GM19455 (cell line): ENCODE results near the gene ZNF454.

Experiments used
- ATAC-seq: cut with Tn5 transposase; IDR thresholded peaks from one replicate; pipeline ENCODE4 v1.9.1; 2021; ENCODE audit not compliant: unreplicated experiment

The ZNF454 gene

GRCh38 chr5:178940569-178941360 lies at the start of gene ZNF454:
ZNF454 (plus strand) TSS chr5:178941198; CDS start chr5:178942792, 1,594 bp downstream.
- no peak for ATAC-seq

GRCh38 chr5:178895615-178896571 lies 45.1 kb upstream of the ZNF454 start, which contains the start of gene ZFP2:
ZFP2 (plus strand) TSS chr5:178895913; CDS start chr5:178931314, 35,401 bp downstream.
- no peak for ATAC-seq

DNA sequence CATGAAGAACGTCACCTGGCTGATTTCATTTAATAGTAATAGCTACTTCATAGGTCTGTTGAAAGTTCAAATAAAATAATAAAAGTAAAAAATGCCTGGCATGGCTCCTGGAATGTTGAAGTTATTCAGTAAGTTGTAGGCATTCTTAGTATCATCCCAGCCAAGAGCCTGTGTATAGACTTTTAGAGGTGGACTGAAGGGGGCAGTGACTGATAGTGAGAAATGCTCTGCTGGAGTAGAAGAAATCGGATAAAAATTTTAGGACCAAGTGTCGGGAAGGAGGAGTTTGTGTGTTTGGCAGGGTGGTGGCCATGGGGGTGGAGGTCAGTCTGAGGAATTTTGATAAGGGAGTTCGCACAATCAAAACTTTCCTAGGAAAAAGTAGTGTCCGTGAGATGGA lies 41.7 kb upstream of the ZNF454 start:
- ATAC-seq = no peak

GRCh38 chr5:178902849-178903248 lies 38.1 kb upstream of the ZNF454 start:
- no peak for ATAC-seq

DNA sequence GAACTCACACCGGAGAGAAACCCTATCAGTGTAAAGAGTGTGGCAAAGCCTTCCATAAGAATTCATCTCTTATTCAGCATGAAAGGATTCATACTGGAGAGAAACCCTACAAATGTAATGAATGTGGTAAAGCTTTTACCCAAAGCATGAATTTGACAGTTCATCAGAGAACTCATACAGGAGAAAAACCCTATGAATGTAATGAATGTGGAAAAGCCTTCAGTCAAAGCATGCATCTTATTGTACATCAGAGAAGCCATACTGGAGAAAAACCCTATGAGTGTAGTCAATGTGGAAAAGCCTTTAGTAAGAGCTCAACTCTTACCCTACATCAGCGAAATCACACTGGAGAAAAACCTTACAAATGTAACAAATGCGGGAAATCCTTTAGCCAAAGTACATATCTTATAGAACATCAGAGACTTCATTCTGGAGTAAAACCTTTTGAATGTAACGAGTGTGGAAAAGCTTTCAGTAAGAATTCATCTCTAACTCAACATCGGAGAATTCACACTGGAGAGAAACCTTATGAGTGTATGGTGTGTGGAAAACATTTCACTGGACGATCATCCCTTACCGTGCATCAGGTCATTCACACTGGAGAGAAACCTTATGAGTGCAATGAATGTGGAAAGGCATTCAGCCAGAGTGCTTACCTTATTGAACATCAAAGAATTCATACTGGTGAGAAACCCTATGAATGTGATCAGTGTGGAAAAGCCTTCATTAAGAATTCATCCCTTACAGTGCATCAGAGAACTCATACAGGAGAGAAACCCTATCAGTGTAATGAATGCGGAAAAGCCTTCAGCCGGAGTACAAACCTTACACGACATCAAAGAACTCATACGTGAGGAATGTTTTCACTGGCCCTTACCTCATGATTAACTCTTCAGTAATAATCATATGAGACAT lies 8.9 kb upstream of the ZNF454 start:
- no peak for ATAC-seq

GRCh38 chr5:178941361-178941760 lies 363 bp downstream of the ZNF454 start:
- ATAC-seq = no peak

DNA sequence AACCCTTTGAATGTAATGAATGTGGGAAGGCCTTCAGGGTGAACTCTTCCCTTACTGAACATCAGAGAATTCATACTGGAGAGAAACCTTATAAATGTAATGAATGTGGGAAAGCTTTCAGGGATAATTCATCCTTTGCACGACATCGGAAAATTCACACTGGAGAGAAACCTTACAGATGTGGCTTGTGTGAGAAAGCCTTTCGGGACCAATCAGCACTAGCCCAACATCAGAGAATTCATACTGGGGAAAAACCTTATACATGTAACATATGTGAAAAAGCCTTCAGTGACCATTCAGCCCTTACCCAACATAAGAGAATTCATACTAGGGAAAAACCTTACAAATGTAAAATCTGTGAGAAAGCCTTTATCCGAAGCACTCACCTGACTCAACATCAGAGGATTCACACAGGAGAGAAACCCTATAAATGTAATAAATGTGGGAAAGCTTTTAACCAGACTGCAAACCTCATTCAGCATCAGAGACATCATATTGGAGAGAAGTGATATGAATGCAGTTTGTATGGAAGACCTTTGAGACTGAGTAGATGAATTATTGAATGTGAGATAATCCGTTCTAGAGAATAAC lies 24.6 kb downstream of the ZNF454 start:
- no peak for ATAC-seq

GRCh38 chr5:178981381-178981780 lies 40.4 kb downstream of the ZNF454 start:
- ATAC-seq = no peak

DNA sequence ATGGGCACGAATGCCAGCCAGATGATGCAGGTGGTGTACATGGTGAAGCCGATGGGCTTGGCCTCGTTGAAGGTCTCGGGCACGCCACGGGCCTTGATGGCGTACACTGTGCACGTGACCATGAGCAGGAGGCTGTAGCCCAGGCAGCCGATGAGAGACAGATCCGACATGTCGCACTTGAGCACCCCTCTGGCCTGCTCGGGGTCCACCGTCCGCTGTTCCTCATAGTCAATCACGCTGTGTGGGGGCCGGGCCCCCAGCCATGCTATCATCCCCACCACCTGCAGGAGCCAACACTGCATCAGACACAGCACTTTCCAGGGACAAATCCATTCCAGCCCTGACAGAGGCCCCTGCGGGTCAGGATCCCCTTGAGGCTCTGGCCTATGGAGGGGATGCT lies 41.9 kb downstream of the ZNF454 start:
- ATAC-seq = no peak

- ATAC-seq = no peak
These were observed 42.7 kb downstream of the ZNF454 start for GRCh38 chr5:178983728-178984127.

DNA sequence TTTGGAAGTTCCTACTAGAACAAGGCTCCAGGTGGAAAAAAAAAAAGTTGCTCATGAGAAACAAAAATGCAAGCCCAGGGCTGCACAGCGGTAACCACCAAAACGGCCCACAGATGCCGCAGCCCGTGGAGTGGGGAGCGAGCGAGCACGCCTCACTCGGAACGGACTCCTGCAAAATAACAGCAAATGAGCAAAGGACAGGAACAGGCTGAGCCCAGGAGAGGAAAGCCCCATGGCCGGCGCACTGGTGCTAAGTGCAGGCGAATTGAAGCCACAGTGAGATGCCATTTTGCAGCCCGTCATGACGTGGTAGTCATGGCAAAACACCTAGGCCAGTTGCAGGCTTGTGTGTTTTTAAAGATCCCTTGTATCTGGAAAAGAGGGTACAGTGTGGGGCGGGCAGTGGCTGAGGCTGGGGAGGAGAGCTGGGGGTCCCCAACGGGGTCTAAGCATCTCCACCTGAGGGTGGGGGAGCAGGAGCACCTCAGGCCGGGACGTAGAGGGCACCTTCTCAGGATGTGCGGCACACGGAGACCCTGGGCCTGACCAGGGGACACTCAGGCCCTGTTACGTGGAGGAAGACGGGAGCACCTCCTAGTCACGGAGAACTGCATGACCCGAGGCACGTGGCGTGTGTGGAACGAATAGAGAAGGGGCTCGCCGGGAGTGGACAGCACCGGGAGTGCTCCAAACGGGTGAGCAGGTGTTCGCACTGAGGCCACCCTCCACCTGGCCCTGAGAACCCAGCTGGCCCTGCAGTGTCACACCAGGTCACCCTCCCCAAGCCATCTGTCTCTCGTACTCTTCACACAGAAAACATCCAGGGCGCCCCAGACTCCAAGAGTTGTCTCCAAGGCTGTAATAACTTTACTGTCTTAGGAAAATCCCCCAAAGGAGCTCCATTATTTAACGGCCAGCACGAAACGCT lies 43.4 kb downstream of the ZNF454 start:
- no peak for ATAC-seq

- ATAC-seq = no peak
These were observed 45.4 kb downstream of the ZNF454 start for GRCh38 chr5:178986326-178986960.

DNA sequence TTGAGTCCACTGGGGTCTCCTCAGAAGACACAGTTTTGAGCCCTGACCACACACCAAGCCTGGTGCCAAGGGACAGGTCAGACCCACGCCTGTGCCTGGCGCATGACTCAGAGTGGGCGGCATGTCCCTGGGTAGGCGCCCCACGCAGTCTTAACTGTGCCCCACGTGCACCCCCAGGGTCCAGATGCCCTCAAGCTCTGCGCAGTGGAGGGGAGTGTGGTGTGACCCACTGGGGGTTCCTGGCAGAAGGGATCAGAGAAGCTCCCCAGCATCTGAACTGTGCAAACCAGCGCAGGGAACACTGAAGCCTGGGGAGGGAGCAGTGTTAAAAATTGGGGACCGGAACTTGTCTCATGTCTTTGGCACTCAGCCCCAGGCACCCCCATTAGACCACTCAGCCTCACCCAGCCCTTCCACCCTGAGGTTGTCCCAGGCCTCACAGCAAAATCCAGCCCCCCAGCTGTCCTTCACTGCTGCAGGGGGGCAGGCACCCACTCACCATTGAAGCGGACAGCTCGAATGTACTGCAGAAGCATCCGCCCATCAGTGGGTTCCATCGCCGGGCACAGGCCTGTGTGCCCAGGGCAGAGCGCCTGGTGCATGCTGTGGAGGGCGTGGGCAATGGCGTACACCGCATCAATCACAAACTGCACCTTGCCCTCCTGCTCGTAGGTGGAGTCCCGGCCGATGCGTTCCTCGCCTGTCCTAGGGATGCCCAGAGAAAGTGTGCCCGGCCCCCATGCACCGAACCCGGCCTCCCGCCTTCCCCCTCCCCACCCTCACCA lies 47.6 kb downstream of the ZNF454 start:
- no peak for ATAC-seq

- ATAC-seq = no peak
These were observed 48.3 kb downstream of the ZNF454 start for GRCh38 chr5:178989311-178989710.

DNA sequence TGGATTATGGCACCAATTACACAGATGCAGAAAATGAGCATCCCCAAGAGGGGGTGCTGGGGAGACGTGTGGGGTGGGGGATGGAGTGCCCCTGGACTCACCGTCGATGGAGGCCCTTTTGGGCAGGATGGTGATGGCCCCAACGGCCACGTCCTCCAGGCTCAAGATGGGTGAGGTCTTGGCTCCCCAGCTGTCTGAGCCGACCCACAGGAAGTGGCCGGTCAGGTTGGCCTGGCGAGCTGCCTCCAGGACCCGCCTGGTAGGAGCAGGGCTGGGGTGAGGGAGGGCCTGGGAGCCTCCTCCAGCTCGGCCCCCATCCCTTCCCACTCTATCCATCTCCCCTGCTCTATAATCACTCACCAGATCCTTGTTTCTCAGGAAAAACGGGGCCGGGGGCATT lies 49.5 kb downstream of the ZNF454 start:
- no peak for ATAC-seq

DNA sequence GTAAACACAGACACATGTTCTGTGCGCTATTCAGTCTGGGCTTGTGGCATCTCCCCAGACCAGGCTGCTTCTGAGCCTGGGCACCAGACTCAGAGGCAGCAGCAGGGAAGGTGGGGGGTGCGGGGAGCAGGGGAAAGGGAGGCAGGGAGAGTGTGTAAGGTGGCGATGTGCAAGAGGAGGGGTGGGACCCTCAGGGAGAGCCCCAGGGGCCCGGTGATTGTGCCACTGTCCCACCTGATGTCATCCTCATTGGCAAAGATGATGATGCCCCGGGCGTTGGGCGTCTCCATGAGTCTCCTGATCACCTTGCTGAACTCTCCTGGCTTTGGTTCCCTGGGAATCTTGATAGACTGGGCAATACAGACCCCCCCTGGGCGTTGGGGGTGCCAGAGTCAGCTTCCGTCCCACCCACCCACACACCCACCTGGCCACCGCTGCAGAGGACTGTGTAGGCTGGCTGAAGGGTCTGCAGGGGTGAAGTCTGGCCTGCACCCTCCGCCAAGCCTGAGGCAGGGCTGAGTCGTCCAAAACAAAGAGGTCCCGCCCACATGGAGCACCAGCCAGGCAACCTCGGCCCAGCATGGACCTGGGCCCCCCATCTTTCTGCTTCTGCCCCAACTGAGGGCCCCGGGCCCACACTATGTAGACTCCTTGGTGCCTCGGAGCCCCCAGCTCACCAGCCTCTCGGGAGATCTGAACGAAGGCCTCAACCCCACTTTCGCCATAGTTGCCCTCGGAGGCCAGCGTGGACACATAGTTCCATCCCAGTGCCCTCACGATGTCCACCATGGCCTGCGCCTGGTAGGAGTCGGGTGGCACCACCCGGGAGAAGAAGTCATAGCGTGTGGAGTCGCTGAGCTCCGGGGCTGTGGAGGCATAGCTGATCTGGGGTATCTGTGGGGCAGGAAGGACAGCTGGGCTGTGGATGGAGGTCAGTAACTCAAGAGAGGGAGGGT lies 50.5 kb downstream of the ZNF454 start:
- no peak for ATAC-seq
